Activated CD4-positive, alpha-beta T cell treated with anti-CD3 and anti-CD28 coated beads, Interleukin-2, amount 50 U/mL, for 1 hour (primary cell): Measurements from ENCODE around the gene MED14.

Experiments
- DNase-seq: peaks from one replicate; pipeline ENCODE4 v3.0.0-alpha.2; 2020

The MED14 gene

GRCh38 chrX:40663078-40663740 is 72.1 kb downstream of the MED14 start:
- no peak for DNase-seq

- DNase-seq: no peak
These were observed 73.9 kb downstream of the MED14 start for GRCh38 chrX:40661489-40661888.

- DNase-seq: no peak
These were observed 75.0 kb downstream of the MED14 start for GRCh38 chrX:40660381-40660780.

GRCh38 chrX:40653535-40653934 is 81.8 kb downstream of the MED14 start:
- no peak for DNase-seq

GRCh38 chrX:40652664-40653063 is 82.7 kb downstream of the MED14 start:
- DNase-seq: no peak

GRCh38 chrX:40651620-40652223 is 83.6 kb downstream of the MED14 start:
- peak; percentile 69 for DNase-seq

- DNase-seq: peak; percentile 89
These were observed 87.8 kb downstream of the MED14 start, which contains the start of gene CXorf38 for GRCh38 chrX:40647307-40648197. CXorf38 (minus strand) TSS chrX:40647561; CDS start chrX:40647520, 41 bp downstream.

- DNase-seq: peak; percentile 9
These were observed 88.6 kb downstream of the MED14 start for GRCh38 chrX:40646489-40647306.

GRCh38 chrX:40644821-40645358 is 90.5 kb downstream of the MED14 start:
- DNase-seq: peak; percentile 9

GRCh38 chrX:40644176-40644575 is 91.2 kb downstream of the MED14 start:
- DNase-seq: no peak

GRCh38 chrX:40637687-40638086 is 97.7 kb downstream of the MED14 start:
- DNase-seq: no peak

GRCh38 chrX:40632199-40632598 is 103.1 kb downstream of the MED14 start:
- DNase-seq: no peak

- DNase-seq: no peak
These were observed 106.8 kb downstream of the MED14 start for GRCh38 chrX:40628506-40628905.

- DNase-seq: no peak
These were observed 110.0 kb downstream of the MED14 start for GRCh38 chrX:40625294-40625693.

- no peak for DNase-seq
These were observed 111.7 kb downstream of the MED14 start for GRCh38 chrX:40623665-40624064.

GRCh38 chrX:40623139-40623536 is 112.2 kb downstream of the MED14 start, which contains the start of gene MPC1L:
MPC1L (plus strand) TSS chrX:40623428; CDS start chrX:40623566, 138 bp downstream.
- no peak for DNase-seq

- no peak for DNase-seq
These were observed 112.7 kb downstream of the MED14 start for GRCh38 chrX:40622479-40623138.

GRCh38 chrX:40617566-40617965 is 117.8 kb downstream of the MED14 start:
- no peak for DNase-seq

- DNase-seq: no peak
These were observed 119.4 kb downstream of the MED14 start for GRCh38 chrX:40615976-40616375.

GRCh38 chrX:40612511-40612910 is 122.8 kb downstream of the MED14 start:
- DNase-seq: no peak

- no peak for DNase-seq
These were observed 128.0 kb downstream of the MED14 start for GRCh38 chrX:40607381-40607780.

GRCh38 chrX:40603446-40603845 is 131.9 kb downstream of the MED14 start:
- no peak for DNase-seq
